Sigmoid colon (tissue), 7 donors: Measurements from ENCODE around the gene CAPN15. TPM values are rescaled to one million over a fixed set of nuclear protein-coding genes. Genes with fewer than 3 reads are reported as not detected.
"Not testable (repeated sequence)": the region's sequence is repeated elsewhere in the genome, so short reads cannot be mapped to it uniquely, and the experiment has no call there.

Experiments
- DNase-seq: peaks from one replicate; pipeline ENCODE4 v3.0.0-alpha.2; 2019
- H3K27ac ChIP-seq, 4 donors: fragments of 200-600 bp; sonication (generic); one replicate each; pipeline ENCODE4 v1.5.1; 2016 to 2019; ENCODE audit warnings: mild to moderate bottlenecking in 1 of 4
- H3K27me3 ChIP-seq, 3 donors: fragments of 200-600 bp; sonication (generic); one replicate each; pipeline ENCODE4 v1.5.1; 2019; ENCODE audit warnings: mild to moderate bottlenecking in 1 of 3
- H3K36me3 ChIP-seq, 4 donors: fragments of 200-600 bp; sonication (generic); one replicate each; pipeline ENCODE4 v1.5.1; 2016 to 2019
- H3K4me1 ChIP-seq, 4 donors: fragments of 200-600 bp; sonication (generic); one replicate each; pipeline ENCODE4 v1.5.1; 2017 to 2019
- H3K4me3 ChIP-seq, 4 donors: fragments of 200-600 bp; sonication (generic); one replicate each; pipeline ENCODE4 v1.5.1; 2017 to 2019; ENCODE audit warnings: mild to moderate bottlenecking in 2 of 4, moderate library complexity in 1 of 4
- H3K9me3 ChIP-seq, 4 donors: fragments of 200-600 bp in 3 of 4; sonication (generic) in 3 of 4; one replicate each; pipeline versions ENCODE4 v1.5.1 to v1.6.1; 2013 to 2019
- EP300 ChIP-seq, 4 donors: sonication (generic); formaldehyde crosslinking; IDR thresholded peaks; one replicate each; pipeline ENCODE4 v1.6.1; 2017; ENCODE audit warnings: antibody characterized with exemption in 4 of 4
- POLR2A ChIP-seq, 2 donors: fragments of 450-650 bp; IDR thresholded peaks; one replicate each; pipeline ENCODE4 v1.6.1; 2016; ENCODE audit warnings: antibody characterized with exemption in 2 of 2, mild to moderate bottlenecking in 2 of 2, moderate library complexity in 2 of 2
- POLR2AphosphoS5 ChIP-seq, 4 donors: sonication (generic); formaldehyde crosslinking; IDR thresholded peaks; one replicate each; pipeline ENCODE4 v1.6.1; 2017; ENCODE audit warnings: antibody characterized with exemption in 4 of 4
- WGBS, 2 donors: extraction: QIAGEN DNeasy Blood & Tissue Kit; methylation state at CpG; one replicate each; pipeline ENCODE4 v1.1.7; 2013; 5-methylcytosine and 5-hydroxymethylcytosine counted together
- intact Hi-C: fragments of 100-400 bp; cut with DNase I; formaldehyde crosslinking; loops from one replicate; pipeline ENCODE4 v1.15.1; 2023
- polyA plus RNA-seq, 3 donors: library from polyadenylated mRNA; stranded (reverse); fragments of 200-250 nt; gene quantifications; one replicate each; pipeline ENCODE4 v1.2.3, GENCODE V29; 2013
- total RNA-seq, 4 donors: library from RNA; depleted of rRNA; stranded (reverse); fragments of >200 nt; gene quantifications; one replicate each; pipeline ENCODE4 v1.1.0, GENCODE V29; 2016
- TF ChIP-seq, protein P1 (sequence below), 4 experiments: fragments of 450-650 bp in 3 of 4; fragments of 200-600 bp in 1 of 4; IDR thresholded peaks; one replicate each; pipeline ENCODE4 v1.5.1; 2016 to 2019; ENCODE audit warnings: antibody characterized with exemption in 4 of 4, mild to moderate bottlenecking in 3 of 4, moderate library complexity in 2 of 4
- donor health status: healthy with polysubstance abuse.
- donor health status: Bipolar disorder and iron deficiency.
- donor health status: healthy.

CAPN15 gene
- total and polyA plus RNA-seq, 7 donors = 10.3 to 85.8 (median 24.4) TPM

DNA sequence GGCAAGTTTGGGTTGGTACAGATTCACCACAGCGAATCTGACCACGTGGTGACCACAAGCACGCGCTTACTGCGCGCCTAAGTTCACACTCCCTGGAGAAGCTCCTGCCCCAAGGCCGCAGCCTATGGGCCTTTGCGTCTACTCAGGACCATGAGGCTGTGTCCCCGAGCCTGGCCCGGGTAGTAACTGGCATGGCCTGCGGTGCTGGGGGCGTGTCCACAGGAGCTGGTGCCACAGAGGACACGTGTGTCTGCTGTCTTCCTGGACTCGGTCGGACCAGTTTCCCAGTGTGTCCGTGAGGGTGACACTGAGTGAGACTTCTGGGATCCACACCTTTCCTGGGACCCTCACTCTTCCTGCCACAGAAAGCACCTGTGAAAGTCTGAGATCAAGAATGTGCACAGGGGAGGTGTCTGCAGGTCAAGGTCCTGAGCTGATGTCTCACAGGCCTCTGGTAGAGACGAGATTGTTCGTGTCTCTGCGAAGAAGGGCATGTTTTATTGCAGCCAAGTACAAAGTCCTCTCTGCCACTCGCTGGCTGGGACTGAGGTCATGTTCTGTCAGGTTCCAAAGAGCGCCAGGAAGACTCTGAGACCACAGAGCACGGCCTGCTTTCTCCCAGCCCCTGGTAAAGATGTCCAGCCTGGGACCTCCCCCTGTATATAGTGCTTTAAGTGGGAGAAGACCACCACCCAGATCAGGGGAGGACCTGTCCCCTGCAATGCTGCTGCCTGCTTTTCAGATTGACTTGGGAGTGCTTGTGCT lies 25.2 kb upstream of the CAPN15 start:
- no peak for TF ChIP-seq POLR2AphosphoS5 (IDR thresholded peaks at IDR 0.05)
- TF ChIP-seq, protein P1, sequence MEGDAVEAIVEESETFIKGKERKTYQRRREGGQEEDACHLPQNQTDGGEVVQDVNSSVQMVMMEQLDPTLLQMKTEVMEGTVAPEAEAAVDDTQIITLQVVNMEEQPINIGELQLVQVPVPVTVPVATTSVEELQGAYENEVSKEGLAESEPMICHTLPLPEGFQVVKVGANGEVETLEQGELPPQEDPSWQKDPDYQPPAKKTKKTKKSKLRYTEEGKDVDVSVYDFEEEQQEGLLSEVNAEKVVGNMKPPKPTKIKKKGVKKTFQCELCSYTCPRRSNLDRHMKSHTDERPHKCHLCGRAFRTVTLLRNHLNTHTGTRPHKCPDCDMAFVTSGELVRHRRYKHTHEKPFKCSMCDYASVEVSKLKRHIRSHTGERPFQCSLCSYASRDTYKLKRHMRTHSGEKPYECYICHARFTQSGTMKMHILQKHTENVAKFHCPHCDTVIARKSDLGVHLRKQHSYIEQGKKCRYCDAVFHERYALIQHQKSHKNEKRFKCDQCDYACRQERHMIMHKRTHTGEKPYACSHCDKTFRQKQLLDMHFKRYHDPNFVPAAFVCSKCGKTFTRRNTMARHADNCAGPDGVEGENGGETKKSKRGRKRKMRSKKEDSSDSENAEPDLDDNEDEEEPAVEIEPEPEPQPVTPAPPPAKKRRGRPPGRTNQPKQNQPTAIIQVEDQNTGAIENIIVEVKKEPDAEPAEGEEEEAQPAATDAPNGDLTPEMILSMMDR (IDR thresholded peaks at IDR 0.05) = no peak
- TF ChIP-seq EP300 (IDR thresholded peaks at IDR 0.05) = no peak
- TF ChIP-seq POLR2A (IDR thresholded peaks at IDR 0.05) = no peak
- 38 to 79% methylated on average over 22 of the region's 22 CpGs for WGBS, 2 donors
- intact Hi-C loops = no loop called here
- no peak overlapping the region for H3K27ac ChIP-seq
- H3K4me1 ChIP-seq = no peaks in the 10 kb centered on the region
- DNase-seq = no peak
- no peaks in the 10 kb centered on the region for H3K27me3 ChIP-seq
- H3K9me3 ChIP-seq = no peaks in the 10 kb centered on the region
- peaks cover 0 to 46% (median 2%) of the 10 kb centered on the region in 4 donors for H3K36me3 ChIP-seq
- no peak overlapping the region for H3K4me3 ChIP-seq

DNA sequence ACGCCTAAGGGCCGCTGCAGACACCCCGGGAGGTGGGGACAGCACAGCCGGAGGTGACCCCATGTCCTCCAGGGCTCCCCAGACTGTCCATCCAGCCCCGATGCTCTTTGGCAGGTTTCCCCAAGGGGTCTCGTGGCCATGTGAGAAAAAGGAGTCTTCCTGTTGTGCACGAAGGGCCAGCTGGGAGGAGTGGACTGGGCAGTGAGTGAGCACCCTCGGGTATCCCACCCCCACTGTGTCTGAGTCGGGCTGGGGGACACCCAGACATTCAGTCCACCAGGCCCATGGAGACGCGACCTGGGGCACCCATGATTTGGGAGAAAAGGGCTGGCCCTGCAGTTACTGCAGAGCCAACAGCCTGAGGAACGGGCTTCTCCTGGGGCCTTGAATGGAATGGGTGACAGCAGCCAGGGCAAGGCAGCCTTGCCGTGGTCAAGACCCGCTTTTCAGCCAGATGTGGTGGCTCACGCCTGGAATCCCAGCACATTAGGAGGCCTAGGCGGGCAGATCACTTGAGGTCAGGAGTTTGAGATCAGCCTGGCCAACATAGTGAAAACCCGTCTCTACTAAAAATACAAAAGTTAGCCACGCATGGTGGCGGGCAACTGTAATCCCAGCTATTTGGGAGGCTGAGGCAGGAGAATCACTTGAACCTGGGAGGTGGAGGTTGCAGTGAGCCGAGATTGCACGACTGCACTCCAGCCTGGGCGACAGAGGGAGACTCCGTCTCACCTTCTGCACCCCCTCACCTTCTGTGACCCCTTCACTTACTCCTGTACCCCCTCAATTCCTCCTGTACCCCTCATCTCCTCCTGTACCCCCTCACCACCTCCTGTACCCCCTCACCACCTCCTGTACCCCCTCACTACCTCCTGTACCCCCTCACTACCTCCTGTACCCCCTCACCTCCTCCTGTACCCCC lies 24.1 kb upstream of the CAPN15 start:
- Histone ChIP-seq H3K36me3 (peaks cover 0 to 37% (median 2%) of the 10 kb centered on the region in 4 donors), H3K27ac (no peak overlapping the region), H3K4me3 (no peak overlapping the region), H3K27me3 (no peaks in the 10 kb centered on the region), H3K9me3 (no peaks in the 10 kb centered on the region), H3K4me1 (no peaks in the 10 kb centered on the region)
- intact Hi-C loops = no loop called here
- WGBS, 2 donors = 84 to 93% methylated on average over 23 of the region's 23 CpGs
- TF ChIP-seq EP300 (IDR thresholded peaks at IDR 0.05) (no peak), POLR2AphosphoS5 (IDR thresholded peaks at IDR 0.05) (no peak), POLR2A (IDR thresholded peaks at IDR 0.05) (no peak)
- TF ChIP-seq, protein P1 (IDR thresholded peaks at IDR 0.05) = no peak
- DNase-seq = no peak

DNA sequence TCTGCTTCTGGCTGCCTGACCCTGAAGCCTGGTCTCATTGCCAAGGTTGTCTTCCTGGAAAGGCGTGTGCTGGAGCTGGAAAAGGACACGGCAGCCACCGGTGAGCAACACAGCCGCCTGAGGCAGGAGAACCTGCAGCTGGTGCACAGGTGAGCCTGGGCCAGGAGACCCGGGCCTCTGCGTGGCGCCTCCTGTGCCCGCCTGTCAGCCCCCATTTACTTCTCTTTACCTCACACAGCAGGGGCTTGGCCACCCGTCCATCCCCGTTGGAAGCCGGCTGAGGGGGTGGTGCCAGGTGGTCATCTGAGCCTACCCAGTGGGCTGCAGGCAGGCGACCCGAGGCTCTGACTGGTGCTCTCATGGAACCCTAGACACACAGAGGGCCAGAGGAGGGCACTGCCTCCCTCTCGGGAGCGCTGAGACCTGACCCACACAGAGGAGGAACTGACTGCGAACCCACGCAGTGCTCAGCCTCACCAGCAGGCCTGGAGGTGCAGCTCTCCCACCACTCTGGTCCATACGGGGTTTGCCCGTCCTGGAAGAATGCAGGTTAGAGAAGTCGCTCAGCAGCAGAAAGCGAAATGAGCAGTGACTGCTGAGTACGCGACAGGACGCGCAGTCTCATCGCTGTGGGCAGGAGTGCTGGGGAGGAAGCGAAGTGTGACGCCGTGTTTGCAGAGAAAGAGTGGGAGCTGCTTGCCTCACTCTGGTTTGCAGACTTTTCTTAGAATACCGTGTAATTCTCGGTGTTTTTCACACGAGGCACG lies 21.9 kb upstream of the CAPN15 start:
- intact Hi-C loops = no loop called here
- whole genome bisulfite sequencing, 2 donors = 91 to 94% methylated on average over 33 of the region's 33 CpGs
- DNase-seq = no peak

DNA sequence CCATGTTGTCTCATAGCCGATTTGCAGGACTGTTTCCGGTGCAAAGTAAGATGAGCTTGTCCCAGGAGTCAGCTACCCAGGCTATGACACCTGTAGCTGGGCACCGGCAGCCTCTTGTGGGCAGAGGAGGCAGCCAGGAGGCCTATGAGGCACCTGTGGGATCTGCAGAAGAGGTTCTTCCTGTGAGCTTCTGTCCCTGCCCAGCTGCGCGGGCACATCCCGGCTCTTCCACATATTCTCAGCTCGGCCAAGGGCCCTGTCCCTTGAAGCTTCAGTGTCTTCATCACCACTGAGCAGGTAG lies 21.3 kb upstream of the CAPN15 start:
- H3K27ac ChIP-seq = no peak overlapping the region
- intact Hi-C loops = no loop called here
- no peaks in the 10 kb centered on the region for H3K4me1 ChIP-seq
- 95 to 96% methylated on average over 7 of the region's 7 CpGs for WGBS, 2 donors
- no peak for DNase-seq
- TF ChIP-seq POLR2AphosphoS5 (IDR thresholded peaks at IDR 0.05) = no peak
- TF ChIP-seq EP300 (IDR thresholded peaks at IDR 0.05) = no peak
- TF ChIP-seq POLR2A (IDR thresholded peaks at IDR 0.05) = no peak
- TF ChIP-seq, protein P1 (IDR thresholded peaks at IDR 0.05) = no peak
- H3K36me3 ChIP-seq = peaks cover 0 to 41% (median 4%) of the 10 kb centered on the region in 4 donors
- no peaks in the 10 kb centered on the region for H3K27me3 ChIP-seq
- no peak overlapping the region for H3K4me3 ChIP-seq
- no peaks in the 10 kb centered on the region for H3K9me3 ChIP-seq

More for the DNA sequence above, 21.9 kb upstream of the CAPN15 start:
- Histone ChIP-seq H3K9me3 (no peaks in the 10 kb centered on the region), H3K4me1 (no peaks in the 10 kb centered on the region), H3K27ac (no peak overlapping the region), H3K4me3 (no peak overlapping the region), H3K36me3 (peaks cover 0 to 39% (median 4%) of the 10 kb centered on the region in 4 donors), H3K27me3 (no peaks in the 10 kb centered on the region)
- no peak for TF ChIP-seq POLR2AphosphoS5 (IDR thresholded peaks at IDR 0.05)
- TF ChIP-seq, protein P1 (IDR thresholded peaks at IDR 0.05) = no peak

DNA sequence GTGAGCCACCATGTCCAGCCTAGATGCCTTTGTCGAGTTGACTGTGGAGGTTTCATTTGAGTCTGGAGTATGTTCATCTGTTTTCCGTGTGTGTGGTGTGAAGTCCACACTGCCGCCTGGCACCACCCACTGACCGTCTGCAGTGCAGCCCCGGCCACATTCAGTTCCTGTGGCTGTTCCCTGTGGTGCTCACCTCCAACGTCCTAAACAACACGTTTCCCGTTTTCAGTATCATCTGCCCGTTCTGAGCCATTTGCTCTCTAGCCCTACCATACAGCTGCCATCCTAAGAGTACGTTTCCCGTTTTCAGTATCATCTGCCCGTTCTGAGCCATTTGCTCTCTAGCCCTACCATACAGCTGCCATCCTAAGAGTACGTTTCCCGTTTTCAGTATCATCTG lies 20.0 kb upstream of the CAPN15 start:
- H3K27me3 ChIP-seq, DNase-seq, H3K9me3 ChIP-seq, H3K27ac ChIP-seq, H3K4me1 ChIP-seq, intact Hi-C loops, H3K4me3 ChIP-seq: not testable (repeated sequence)
- 92 to 93% methylated on average over 14 of the region's 14 CpGs for WGBS, 2 donors
- H3K36me3 ChIP-seq = peaks cover 0 to 41% (median 4%) of the 10 kb centered on the region in 4 donors
